ENCODE results near the gene WWOX.

- TF ChIP-seq HDAC2 (IDR thresholded peaks at IDR 0.05; ENCODE audit: borderline replicate concordance in 1 of 2, low read depth in 2 of 2, low read length in 2 of 2) (no peak), CTCF (IDR thresholded peaks at IDR 0.05; ENCODE audit: control extremely low read depth in 1 of 3, insufficient read depth in 1 of 3, low read depth in 1 of 3, low read length in 3 of 3) (no peak), GTF2F1 (IDR thresholded peaks at IDR 0.05; ENCODE audit: borderline replicate concordance, low read depth, low read length) (no peak), NRF1 (IDR thresholded peaks at IDR 0.05; ENCODE audit: low read depth, low read length) (no peak)
These were observed 951.9 kb downstream of the WWOX start for GRCh38 chr16:79051313-79051712.

Measured in H1 (cell line).